T-cell (primary cell): Measurements from ENCODE around the gene RFX3. TPM values are rescaled to one million over a fixed set of nuclear protein-coding genes. Genes with fewer than 3 reads are reported as not detected.

ENCODE experiments used
- ATAC-seq, 4 experiments: fragments of 200-7000 bp in 3 of 4; fragments of 150-1000 bp in 1 of 4; cut with Tn5 transposase; replicated peaks in 1 of 4; 1 replicate in 3 of 4; 2 replicates in 1 of 4; pipeline ENCODE4 v1.10.0; 2021; ENCODE audit warnings: moderate library complexity in 3 of 4, mild to moderate bottlenecking in 2 of 4, moderate number of reproducible peaks in 1 of 4
- CTCF ChIA-PET, 2 donors: fragments of 300-600 bp; sonication (Branson Sonifier 250); formaldehyde crosslinking; loops; one replicate each; lab custom pipeline; 2022; ENCODE audit warnings: antibody characterized with exemption in 2 of 2; lab: Charles Lee
- POLR2A ChIA-PET, 2 donors: fragments of 300-600 bp; sonication (Branson Sonifier 250); formaldehyde crosslinking; loops; one replicate each; lab custom pipeline; 2022; ENCODE audit warnings: antibody characterized with exemption in 2 of 2; lab: Charles Lee
- DNase-seq, 35 experiments: peaks; one replicate each; pipeline versions ENCODE4 v3.0.0 to v3.0.0-alpha.2; 2013 to 2023
- H3K27ac ChIP-seq: one replicate; pipeline ENCODE4 v1.5.1; 2013; ENCODE audit warnings: low read length
- H3K27me3 ChIP-seq, 2 experiments: replicated peaks in 1 of 2; 1 replicate in 1 of 2; 2 replicates in 1 of 2; pipeline versions ENCODE4 v1.6.1 to v1.7.0; 2013; ENCODE audit warnings: low read length in 1 of 2, mixed read lengths in 1 of 2; ENCODE audit not compliant: control insufficient read depth in 2 of 2, insufficient read depth in 2 of 2; ENCODE audit errors: extremely low read depth in 1 of 2
- H3K36me3 ChIP-seq, 2 donors: 1 replicate in 1 of 2; 2 replicates in 1 of 2; pipeline versions ENCODE4 v1.6.1 to v1.7.0; 2013; ENCODE audit warnings: low read length in 1 of 2; ENCODE audit not compliant: control insufficient read depth in 2 of 2, insufficient read depth in 1 of 2; ENCODE audit errors: extremely low read depth in 1 of 2
- H3K4me1 ChIP-seq, 2 experiments: 1 replicate in 1 of 2; 2 replicates in 1 of 2; pipeline versions ENCODE4 v1.6.1 to v1.7.0; 2013; ENCODE audit warnings: low read length in 2 of 2, mixed read lengths in 1 of 2; ENCODE audit not compliant: insufficient read depth in 2 of 2, control insufficient read depth in 1 of 2; ENCODE audit errors: extremely low read depth in 1 of 2
- H3K4me3 ChIP-seq, 2 donors: 1 replicate in 1 of 2; 2 replicates in 1 of 2; pipeline versions ENCODE4 v1.5.1 to v1.7.0; 2013; ENCODE audit warnings: mild to moderate bottlenecking in 2 of 2, low read length in 1 of 2, moderate library complexity in 1 of 2; ENCODE audit not compliant: control insufficient read depth in 1 of 2; ENCODE audit errors: extremely low read depth in 1 of 2
- H3K9me3 ChIP-seq: 2 replicates; pipeline ENCODE4 v1.7.0; 2013
- H3K27ac Mint-ChIP-seq, 2 donors: one replicate each; pipeline ENCODE4 v1.8.0; 2020 to 2021; ENCODE audit warnings: mild to moderate bottlenecking in 2 of 2, mixed read lengths in 2 of 2
- H3K27me3 Mint-ChIP-seq, 2 donors: one replicate each; pipeline ENCODE4 v1.8.0; 2021 to 2022; ENCODE audit warnings: mixed read lengths in 2 of 2
- H3K36me3 Mint-ChIP-seq: one replicate; pipeline ENCODE4 v1.8.0; 2021; ENCODE audit warnings: mixed read lengths
- H3K4me1 Mint-ChIP-seq, 3 donors: one replicate each; pipeline ENCODE4 v1.8.0; 2020 to 2022; ENCODE audit warnings: mixed read lengths in 3 of 3, mild to moderate bottlenecking in 1 of 3
- H3K4me3 Mint-ChIP-seq, 3 donors: one replicate each; pipeline ENCODE4 v1.8.0; 2020 to 2022; ENCODE audit warnings: mild to moderate bottlenecking in 3 of 3, mixed read lengths in 3 of 3, moderate library complexity in 3 of 3
- H3K9me3 Mint-ChIP-seq, 3 donors: one replicate each; pipeline ENCODE4 v1.8.0; 2020 to 2022; ENCODE audit warnings: mixed read lengths in 3 of 3
- WGBS: methylation state at CpG from one replicate; pipeline ENCODE4 v1.1.5; 2013; ENCODE audit warnings: missing lambda C conversion rate; ENCODE audit not compliant: insufficient coverage; 5-methylcytosine and 5-hydroxymethylcytosine counted together
- total RNA-seq, 35 experiments: library from RNA in 6 of 35; stranded (reverse) in 6 of 35; fragments of 120-200 nt in 1 of 35; gene quantifications; one replicate each; pipeline versions ENCODE4 v1.2.1 to v1.2.4 and lab custom pipeline; 2013 to 2026

Gene RFX3
- total RNA-seq, 5 donors from 2014 or later (not counting 1 experiment from before 2014, with no cell fraction given) = 16.3 to 32.2 (median 20.5) TPM

GRCh38 chr9:3238236-3238635, 287.6 kb downstream of the RFX3 start:
- WGBS = 96% methylated on average over 4 of the region's 4 CpGs
- POLR2A ChIA-PET = no interaction called here
- no peak for ATAC-seq

GRCh38 chr9:3237121-3237520, 288.7 kb downstream of the RFX3 start:
- CTCF ChIA-PET = interaction anchor here in 1 of 2 donors (0.6 kb wide), 1 partner anchor 523 kb away, joined by 5 read pairs; no protein-coding TSS in a partner anchor
- H3K4me1 ChIP-seq = no peaks in the 10 kb centered on the region
- POLR2A ChIA-PET = no interaction called here
- ATAC-seq = no peak
- Mint-ChIP-seq H3K36me3 (peaks cover 40% of the 10 kb centered on the region), H3K27me3 (no peaks in the 10 kb centered on the region), H3K27ac (no peak overlapping the region), H3K4me1 (no peaks in the 10 kb centered on the region), H3K4me3 (no peak overlapping the region), H3K9me3 (no peaks in the 10 kb centered on the region)
- H3K36me3 ChIP-seq = peaks cover 0 to 7% of the 10 kb centered on the region in 2 donors
- no peak for DNase-seq
- no peak overlapping the region for H3K4me3 ChIP-seq
- H3K27me3 ChIP-seq = no peaks in the 10 kb centered on the region
- H3K27ac ChIP-seq = no peak overlapping the region
- no peaks in the 10 kb centered on the region for H3K9me3 ChIP-seq

More at GRCh38 chr9:3238236-3238635, 287.6 kb downstream of the RFX3 start:
- Histone ChIP-seq H3K4me1 (no peaks in the 10 kb centered on the region), H3K27ac (no peak overlapping the region), H3K27me3 (no peaks in the 10 kb centered on the region), H3K9me3 (no peaks in the 10 kb centered on the region), H3K4me3 (no peak overlapping the region), H3K36me3 (peaks cover 0 to 3% of the 10 kb centered on the region in 2 donors)
- Mint-ChIP-seq H3K4me3 (no peak overlapping the region), H3K4me1 (no peaks in the 10 kb centered on the region), H3K36me3 (peaks cover 36% of the 10 kb centered on the region), H3K27ac (no peak overlapping the region), H3K27me3 (no peaks in the 10 kb centered on the region), H3K9me3 (no peaks in the 10 kb centered on the region)
- DNase-seq = no peak
- CTCF ChIA-PET = interaction anchor here (0.7 to 1.2 kb wide), 3 partner anchors 17 to 203 kb away, joined by 3 to 5 read pairs (median 4); no protein-coding TSS in a partner anchor

DNA sequence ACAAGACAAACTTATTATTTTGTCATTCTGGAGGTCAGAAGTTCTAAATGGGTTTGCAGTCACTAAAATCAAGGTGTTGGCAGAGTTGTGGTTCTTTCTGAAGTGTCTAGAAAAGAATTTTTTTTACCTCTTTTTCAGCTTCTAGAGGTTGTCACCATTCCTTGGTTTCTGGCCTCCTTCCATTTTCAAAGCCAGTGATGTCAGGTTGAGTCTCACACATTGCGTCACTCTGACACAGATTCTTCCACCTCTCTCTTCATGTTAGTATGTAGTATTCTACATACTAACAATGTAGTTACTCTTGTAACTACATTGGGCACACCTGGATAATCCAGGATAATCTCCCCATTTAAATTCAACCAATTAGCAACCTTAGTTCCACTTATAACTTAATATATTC, 290.3 kb downstream of the RFX3 start:
- Mint-ChIP-seq H3K27me3 (no peaks in the 10 kb centered on the region), H3K27ac (no peak overlapping the region), H3K4me3 (no peak overlapping the region), H3K36me3 (peaks cover 46% of the 10 kb centered on the region), H3K4me1 (no peaks in the 10 kb centered on the region), H3K9me3 (no peaks in the 10 kb centered on the region)
- no peak overlapping the region for H3K27ac ChIP-seq
- H3K36me3 ChIP-seq = peaks cover 0 to 7% of the 10 kb centered on the region in 2 donors
- H3K4me3 ChIP-seq = no peak overlapping the region
- ChIA-PET POLR2A (no interaction called here), CTCF (no interaction called here)
- no peaks in the 10 kb centered on the region for H3K4me1 ChIP-seq
- H3K27me3 ChIP-seq = no peaks in the 10 kb centered on the region
- no peaks in the 10 kb centered on the region for H3K9me3 ChIP-seq
- no peak for ATAC-seq
- no peak for DNase-seq
- no CpG with 5 or more reads among the region's 1 CpG for WGBS

GRCh38 chr9:3224931-3225330, 300.9 kb downstream of the RFX3 start:
- H3K27ac ChIP-seq = no peak overlapping the region
- Mint-ChIP-seq H3K27ac (no peak overlapping the region), H3K36me3 (peaks cover 42% of the 10 kb centered on the region), H3K9me3 (no peaks in the 10 kb centered on the region), H3K4me3 (no peak overlapping the region), H3K4me1 (no peaks in the 10 kb centered on the region), H3K27me3 (no peaks in the 10 kb centered on the region)
- WGBS = 97% methylated on average over 5 of the region's 7 CpGs
- H3K4me3 ChIP-seq = no peak overlapping the region
- POLR2A ChIA-PET = no interaction called here
- H3K36me3 ChIP-seq = no peaks in the 10 kb centered on the region
- H3K9me3 ChIP-seq = no peaks in the 10 kb centered on the region
- no peak for ATAC-seq
- CTCF ChIA-PET = interaction anchor here in 1 of 2 donors (1.2 kb wide), 1 partner anchor 10 kb away, joined by 3 read pairs; no protein-coding TSS in a partner anchor
- H3K27me3 ChIP-seq = no peaks in the 10 kb centered on the region
- no peak for DNase-seq
- no peaks in the 10 kb centered on the region for H3K4me1 ChIP-seq

GRCh38 chr9:3215658-3216057, 310.1 kb downstream of the RFX3 start:
- H3K27me3 ChIP-seq = no peaks in the 10 kb centered on the region
- no peak for DNase-seq
- no peaks in the 10 kb centered on the region for H3K4me1 ChIP-seq
- no peak for ATAC-seq
- H3K9me3 ChIP-seq = no peaks in the 10 kb centered on the region
- Mint-ChIP-seq H3K27me3 (peaks cover under 1 to 5% of the 10 kb centered on the region in 2 donors), H3K36me3 (no peaks in the 10 kb centered on the region), H3K4me1 (no peaks in the 10 kb centered on the region), H3K9me3 (no peaks in the 10 kb centered on the region), H3K27ac (no peak overlapping the region), H3K4me3 (no peak overlapping the region)
- no peaks in the 10 kb centered on the region for H3K36me3 ChIP-seq
- no peak overlapping the region for H3K27ac ChIP-seq
- ChIA-PET CTCF (interaction anchor here in 1 of 2 donors (1.0 kb wide), 1 partner anchor 8 kb away, joined by 3 read pairs; no protein-coding TSS in a partner anchor), POLR2A (no interaction called here)
- no peak overlapping the region for H3K4me3 ChIP-seq
- no CpG with 5 or more reads among the region's 1 CpG for WGBS

DNA sequence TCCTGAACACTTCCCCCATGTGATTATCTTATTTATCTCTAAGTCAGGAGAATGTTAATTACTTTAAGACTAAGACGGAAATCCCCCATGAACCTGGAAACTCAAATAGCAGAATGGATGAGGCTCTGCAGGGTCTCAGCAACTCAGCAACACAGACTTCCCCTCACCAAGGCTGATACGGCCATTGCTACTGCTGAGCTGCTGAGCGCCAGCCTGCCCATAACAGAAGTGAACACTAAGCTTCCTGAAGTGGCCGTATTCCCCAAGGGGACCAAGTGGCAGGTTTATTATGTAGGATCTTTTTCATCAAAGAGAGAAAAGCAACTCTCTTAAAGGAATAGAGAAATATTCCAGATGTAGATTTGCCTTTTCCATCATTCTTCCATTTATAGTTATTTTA, 311.1 kb downstream of the RFX3 start:
- Mint-ChIP-seq H3K4me1 (no peaks in the 10 kb centered on the region), H3K4me3 (no peak overlapping the region), H3K27me3 (peaks cover 5 to 11% of the 10 kb centered on the region in 2 donors), H3K27ac (no peak overlapping the region), H3K36me3 (no peaks in the 10 kb centered on the region), H3K9me3 (no peaks in the 10 kb centered on the region)
- H3K36me3 ChIP-seq = no peaks in the 10 kb centered on the region
- H3K4me1 ChIP-seq = no peaks in the 10 kb centered on the region
- H3K9me3 ChIP-seq = no peaks in the 10 kb centered on the region
- ATAC-seq (no peak), DNase-seq (no peak)
- no peak overlapping the region for H3K27ac ChIP-seq
- ChIA-PET CTCF (interaction anchor here in 1 of 2 donors (1.0 kb wide), 1 partner anchor 9 kb away, joined by 3 read pairs; no protein-coding TSS in a partner anchor), POLR2A (no interaction called here)
- H3K4me3 ChIP-seq = no peak overlapping the region
- no CpG with 5 or more reads among the region's 4 CpGs for WGBS
- H3K27me3 ChIP-seq = no peaks in the 10 kb centered on the region
